Sigmoid colon (tissue), 3 donors: ENCODE data around the gene CACNA2D3.

ENCODE experiments used
- CTCF ChIP-seq, 4 experiments: fragments of 450-650 bp in 3 of 4; fragments of 200-600 bp in 1 of 4; IDR thresholded peaks; one replicate each; pipeline ENCODE4 v1.5.1; 2016 to 2019; ENCODE audit warnings: antibody characterized with exemption in 4 of 4, mild to moderate bottlenecking in 3 of 4, moderate library complexity in 2 of 4
- POLR2A ChIP-seq, 2 donors: fragments of 450-650 bp; IDR thresholded peaks; one replicate each; pipeline ENCODE4 v1.6.1; 2016; ENCODE audit warnings: antibody characterized with exemption in 2 of 2, mild to moderate bottlenecking in 2 of 2, moderate library complexity in 2 of 2

DNA sequence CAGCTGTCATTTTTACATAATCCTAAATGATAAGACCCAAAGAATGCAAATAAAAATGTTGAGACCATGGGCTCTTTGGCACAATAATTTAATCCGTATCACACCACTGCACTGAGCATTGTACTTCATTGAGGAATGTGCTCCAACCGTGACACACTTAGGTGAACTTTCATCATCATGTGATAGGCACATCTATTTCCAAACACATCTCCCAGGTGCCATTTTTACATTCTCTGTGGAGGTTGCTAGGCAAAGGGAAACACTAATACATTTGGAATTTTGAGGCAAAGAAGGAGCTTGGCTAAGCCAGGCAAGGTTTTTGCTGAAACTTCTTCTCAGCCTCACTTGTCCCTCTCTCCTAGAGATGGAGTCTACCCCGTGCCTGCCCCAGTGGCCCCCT lies 736.8 kb downstream of the CACNA2D3 start:
- TF ChIP-seq CTCF (IDR thresholded peaks at IDR 0.05) = no peak
- TF ChIP-seq POLR2A (IDR thresholded peaks at IDR 0.05) = no peak
